Uterus (tissue), 4 donors: ENCODE measurements around the gene PDE4D. TPM values are rescaled to one million over a fixed set of nuclear protein-coding genes. Genes with fewer than 3 reads are reported as not detected.

Experiments used
- DNase-seq, 2 donors: peaks; one replicate each; pipeline ENCODE4 v3.0.0-alpha.2; 2019 to 2020
- H3K27ac ChIP-seq, 2 donors: fragments of 200-600 bp; sonication (generic); 1 replicate in 1 of 2; 2 replicates in 1 of 2; pipeline ENCODE4 v1.5.1; 2016 to 2018
- H3K27me3 ChIP-seq, 2 donors: fragments of 200-600 bp; sonication (generic); one replicate each; pipeline ENCODE4 v1.5.1; 2018 to 2019; ENCODE audit warnings: control low read depth in 1 of 2
- H3K36me3 ChIP-seq, 2 donors: fragments of 200-600 bp; sonication (generic); one replicate each; pipeline ENCODE4 v1.5.1; 2019; ENCODE audit warnings: control low read depth in 1 of 2
- H3K4me1 ChIP-seq, 2 donors: fragments of 200-600 bp; sonication (generic); one replicate each; pipeline ENCODE4 v1.5.1; 2018 to 2019; ENCODE audit warnings: control low read depth in 1 of 2
- H3K4me3 ChIP-seq, 2 donors: fragments of 200-600 bp; sonication (generic); 1 replicate in 1 of 2; 2 replicates in 1 of 2; pipeline ENCODE4 v1.5.1; 2018 to 2019; ENCODE audit warnings: mild to moderate bottlenecking in 1 of 2
- H3K9me3 ChIP-seq, 2 donors: fragments of 200-600 bp; sonication (generic); one replicate each; pipeline ENCODE4 v1.5.1; 2019; ENCODE audit warnings: control low read depth in 1 of 2
- CTCF ChIP-seq, 4 experiments: fragments of 200-600 bp in 2 of 4; fragments of 450-650 bp in 2 of 4; sonication (generic) in 2 of 4; IDR thresholded peaks; one replicate each; pipeline ENCODE4 v1.5.1; 2016 to 2019; ENCODE audit warnings: antibody characterized with exemption in 4 of 4, mild to moderate bottlenecking in 2 of 4, moderate library complexity in 1 of 4
- POLR2A ChIP-seq, 2 donors: fragments of 450-650 bp; IDR thresholded peaks; one replicate each; pipeline ENCODE4 v1.6.1; 2016; ENCODE audit warnings: antibody characterized with exemption in 2 of 2, mild to moderate bottlenecking in 1 of 2, moderate library complexity in 1 of 2
- intact Hi-C: fragments of 100-400 bp; cut with DNase I; formaldehyde crosslinking; loops from one replicate; pipeline ENCODE4 v1.15.1; 2023; ENCODE audit warnings: low total_unique reads
- total RNA-seq, 4 donors: library from RNA; depleted of rRNA in 3 of 4; stranded (reverse); fragments of >200 nt in 3 of 4; gene quantifications; one replicate each; pipeline versions ENCODE4 v1.1.0 to v1.2.4, GENCODE V29; 2014 to 2023
- donor health status: DM: yes; HTN: yes; CAD: no.

Gene PDE4D
- total RNA-seq, 4 donors from 2014 or later, result 27.1 to 77.0 (median 45.8) TPM

- DNase-seq, result no peak
- Histone ChIP-seq H3K27ac (no peak overlapping the region), H3K4me3 (no peak overlapping the region), H3K27me3 (no peaks in the 10 kb centered on the region), H3K36me3 (no peaks in the 10 kb centered on the region), H3K9me3 (no peaks in the 10 kb centered on the region), H3K4me1 (no peaks in the 10 kb centered on the region)
- intact Hi-C loops, result no loop called here
- TF ChIP-seq POLR2A (IDR thresholded peaks at IDR 0.05) (no peak), CTCF (IDR thresholded peaks at IDR 0.05) (no peak)
Observed at GRCh38 chr5:59521476-59521875, 372.1 kb downstream of the PDE4D start.

GRCh38 chr5:59519338-59519737, 374.2 kb downstream of the PDE4D start:
- no peak for DNase-seq
- TF ChIP-seq POLR2A (IDR thresholded peaks at IDR 0.05), result no peak
- TF ChIP-seq CTCF (IDR thresholded peaks at IDR 0.05), result no peak

GRCh38 chr5:59517926-59518585, 375.5 kb downstream of the PDE4D start:
- Histone ChIP-seq H3K4me3 (no peak overlapping the region), H3K27me3 (no peaks in the 10 kb centered on the region), H3K9me3 (no peaks in the 10 kb centered on the region), H3K4me1 (no peaks in the 10 kb centered on the region), H3K27ac (no peak overlapping the region), H3K36me3 (no peaks in the 10 kb centered on the region)
- DNase-seq, result no peak
- intact Hi-C loops, result no loop called here
- TF ChIP-seq POLR2A (IDR thresholded peaks at IDR 0.05), result no peak
- no peak for TF ChIP-seq CTCF (IDR thresholded peaks at IDR 0.05)

More at GRCh38 chr5:59519338-59519737, 374.2 kb downstream of the PDE4D start:
- intact Hi-C loops, result no loop called here
- H3K4me3 ChIP-seq, result no peak overlapping the region
- H3K36me3 ChIP-seq, result no peaks in the 10 kb centered on the region
- no peak overlapping the region for H3K27ac ChIP-seq
- no peaks in the 10 kb centered on the region for H3K9me3 ChIP-seq
- H3K27me3 ChIP-seq, result no peaks in the 10 kb centered on the region
- no peaks in the 10 kb centered on the region for H3K4me1 ChIP-seq

- intact Hi-C loops, result no loop called here
- no peak overlapping the region for H3K4me3 ChIP-seq
- no peak for TF ChIP-seq POLR2A (IDR thresholded peaks at IDR 0.05)
- no peak for TF ChIP-seq CTCF (IDR thresholded peaks at IDR 0.05)
- no peaks in the 10 kb centered on the region for H3K27me3 ChIP-seq
- no peaks in the 10 kb centered on the region for H3K4me1 ChIP-seq
- H3K9me3 ChIP-seq, result no peaks in the 10 kb centered on the region
- no peaks in the 10 kb centered on the region for H3K36me3 ChIP-seq
- DNase-seq, result no peak
- no peak overlapping the region for H3K27ac ChIP-seq
Observed at GRCh38 chr5:59516161-59516560, 377.4 kb downstream of the PDE4D start.

- Histone ChIP-seq H3K9me3 (no peaks in the 10 kb centered on the region), H3K27ac (no peak overlapping the region), H3K36me3 (no peaks in the 10 kb centered on the region), H3K4me1 (peaks cover 0 to under 1% of the 10 kb centered on the region in 2 donors), H3K4me3 (no peak overlapping the region), H3K27me3 (no peaks in the 10 kb centered on the region)
- TF ChIP-seq POLR2A (IDR thresholded peaks at IDR 0.05) (no peak), CTCF (IDR thresholded peaks at IDR 0.05) (peak; percentile 9 to 44 (median 40))
- DNase-seq, result no peak
- intact Hi-C loops, result no loop called here
Observed at GRCh38 chr5:59506285-59506877, 387.1 kb downstream of the PDE4D start.
